HG03280 (cell line): Measurements from ENCODE around the gene RFLNA.

ENCODE experiments used
- ATAC-seq: cut with Tn5 transposase; IDR thresholded peaks from one replicate; pipeline ENCODE4 v1.9.1; 2021; ENCODE audit warnings: mild to moderate bottlenecking, moderate library complexity; ENCODE audit not compliant: unreplicated experiment

RFLNA gene

GRCh38 chr12:124354400-124354799, 59.5 kb downstream of the RFLNA start:
- no peak for ATAC-seq

- ATAC-seq: no peak
Observed at GRCh38 chr12:124356221-124356620, 61.3 kb downstream of the RFLNA start.

- ATAC-seq: no peak
Observed at GRCh38 chr12:124357616-124358015, 62.7 kb downstream of the RFLNA start.

GRCh38 chr12:124358572-124358971, 63.7 kb downstream of the RFLNA start:
- ATAC-seq: no peak

GRCh38 chr12:124359671-124360581, 65.0 kb downstream of the RFLNA start:
- ATAC-seq: no peak

- no peak for ATAC-seq
Observed at GRCh38 chr12:124361074-124361970, 66.4 kb downstream of the RFLNA start.

- ATAC-seq: no peak
Observed at GRCh38 chr12:124361996-124362395, 67.1 kb downstream of the RFLNA start.

- no peak for ATAC-seq
Observed at GRCh38 chr12:124363353-124363965, 68.6 kb downstream of the RFLNA start.

- no peak for ATAC-seq
Observed at GRCh38 chr12:124364543-124364942, 69.7 kb downstream of the RFLNA start.
